ENCODE measurements around the gene IFT172.
"Not testable (repeated sequence)": the region's sequence is repeated elsewhere in the genome, so short reads cannot be mapped to it uniquely, and the experiment has no call there.

The IFT172 gene

DNA sequence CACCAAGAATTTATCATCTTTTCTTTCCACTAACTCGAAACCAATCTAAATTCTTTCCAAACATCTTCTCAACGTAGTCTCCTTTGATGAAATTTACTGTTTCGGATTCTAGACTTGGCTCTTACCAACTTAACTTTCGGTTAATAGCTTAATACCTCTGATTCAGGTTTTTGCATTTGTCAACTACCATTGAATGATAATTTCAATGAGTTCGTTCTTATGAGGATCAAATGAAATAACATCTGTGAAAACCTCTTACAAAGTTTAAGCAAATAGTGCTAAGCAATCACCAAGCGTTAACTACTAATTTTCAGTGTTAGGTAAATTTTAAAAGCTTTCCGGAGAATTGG lies 61.7 kb downstream of the IFT172 start:
- H3K4me3 ChIP-seq (ENCODE audit: control insufficient read depth, low read depth, low read length): peak overlapping the region; percentile 76
- TF ChIP-seq, protein P1, sequence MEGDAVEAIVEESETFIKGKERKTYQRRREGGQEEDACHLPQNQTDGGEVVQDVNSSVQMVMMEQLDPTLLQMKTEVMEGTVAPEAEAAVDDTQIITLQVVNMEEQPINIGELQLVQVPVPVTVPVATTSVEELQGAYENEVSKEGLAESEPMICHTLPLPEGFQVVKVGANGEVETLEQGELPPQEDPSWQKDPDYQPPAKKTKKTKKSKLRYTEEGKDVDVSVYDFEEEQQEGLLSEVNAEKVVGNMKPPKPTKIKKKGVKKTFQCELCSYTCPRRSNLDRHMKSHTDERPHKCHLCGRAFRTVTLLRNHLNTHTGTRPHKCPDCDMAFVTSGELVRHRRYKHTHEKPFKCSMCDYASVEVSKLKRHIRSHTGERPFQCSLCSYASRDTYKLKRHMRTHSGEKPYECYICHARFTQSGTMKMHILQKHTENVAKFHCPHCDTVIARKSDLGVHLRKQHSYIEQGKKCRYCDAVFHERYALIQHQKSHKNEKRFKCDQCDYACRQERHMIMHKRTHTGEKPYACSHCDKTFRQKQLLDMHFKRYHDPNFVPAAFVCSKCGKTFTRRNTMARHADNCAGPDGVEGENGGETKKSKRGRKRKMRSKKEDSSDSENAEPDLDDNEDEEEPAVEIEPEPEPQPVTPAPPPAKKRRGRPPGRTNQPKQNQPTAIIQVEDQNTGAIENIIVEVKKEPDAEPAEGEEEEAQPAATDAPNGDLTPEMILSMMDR (conservative IDR thresholded peaks at IDR 0.05; ENCODE audit: control insufficient read depth, insufficient read depth, low read depth, low read length): no peak
- DNase-seq (ENCODE audit: low read depth): peak; percentile 33

DNA sequence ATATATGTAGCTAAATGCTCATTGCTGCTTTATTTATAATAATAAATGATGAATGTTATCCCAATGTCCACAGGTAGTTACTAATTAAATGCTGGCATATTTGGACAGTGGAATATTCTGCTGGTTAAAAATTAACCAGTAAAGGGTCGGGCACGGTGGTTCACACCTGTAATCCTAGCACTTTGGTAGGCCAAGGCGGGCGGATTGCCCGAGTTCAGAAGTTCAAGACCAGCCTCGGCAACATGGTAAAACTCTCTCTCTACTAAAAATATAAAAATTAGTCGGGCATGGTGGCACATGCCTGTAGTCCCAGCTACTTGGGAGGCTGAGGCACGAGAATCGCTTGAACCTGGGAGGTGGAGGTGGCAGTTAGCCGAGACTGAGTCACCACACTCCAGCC lies 64.5 kb downstream of the IFT172 start:
- not testable (repeated sequence) for H3K4me3 ChIP-seq (ENCODE audit: control insufficient read depth, low read depth, low read length); DNase-seq (ENCODE audit: low read depth)

DNA sequence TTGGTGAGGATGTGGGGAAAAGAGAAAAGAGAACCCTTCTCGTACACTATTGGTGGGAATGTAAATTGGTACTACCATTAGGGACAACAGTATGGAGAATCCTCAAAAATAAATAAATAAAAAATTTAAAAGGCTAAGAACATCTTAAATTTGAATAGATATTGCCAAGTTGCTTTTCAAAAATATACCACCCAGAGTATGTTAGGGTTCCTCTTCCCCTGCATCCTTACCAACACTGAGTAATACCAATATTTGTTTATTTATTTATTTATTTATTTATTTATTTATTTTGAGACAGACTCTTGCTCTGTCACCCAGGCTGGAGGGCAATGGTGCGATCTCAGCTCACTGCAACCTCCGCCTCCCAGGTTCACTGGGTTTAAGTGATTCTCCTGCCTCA lies 66.6 kb downstream of the IFT172 start:
- TF ChIP-seq, protein P1 (conservative IDR thresholded peaks at IDR 0.05; ENCODE audit: control insufficient read depth, insufficient read depth, low read depth, low read length): no peak
- no peak overlapping the region for H3K4me3 ChIP-seq (ENCODE audit: control insufficient read depth, low read depth, low read length)
- no peak for DNase-seq (ENCODE audit: low read depth)

DNA sequence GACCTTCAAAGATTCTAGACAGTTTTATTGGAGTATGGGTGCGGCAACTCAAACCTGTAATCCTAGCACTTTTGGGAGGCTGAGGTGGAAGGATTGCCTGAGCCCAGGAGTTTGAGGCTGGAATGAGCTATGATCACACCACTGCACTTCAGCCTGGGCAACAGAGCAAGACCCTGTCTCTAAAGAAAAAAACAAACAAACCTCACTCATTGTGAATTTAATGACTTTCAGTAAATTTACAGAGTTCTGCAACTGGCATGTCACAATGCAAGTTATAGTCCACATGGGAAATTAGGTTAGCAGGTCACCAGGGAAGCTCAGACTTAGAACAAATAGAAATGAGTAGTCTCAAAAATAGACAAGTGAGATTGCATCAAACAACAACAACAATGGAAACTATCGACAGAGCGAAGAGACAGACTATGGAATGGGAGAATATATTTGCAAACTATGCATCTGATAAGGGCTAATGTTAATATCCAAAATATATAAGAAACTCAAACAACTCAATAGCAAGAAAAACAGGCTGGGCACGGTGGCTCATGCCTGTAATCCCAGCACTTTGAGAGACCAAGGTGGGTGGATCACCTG lies 67.8 kb downstream of the IFT172 start:
- TF ChIP-seq, protein P1 (conservative IDR thresholded peaks at IDR 0.05; ENCODE audit: control insufficient read depth, insufficient read depth, low read depth, low read length): no peak
- H3K4me3 ChIP-seq (ENCODE audit: control insufficient read depth, low read depth, low read length): no peak overlapping the region
- no peak for DNase-seq (ENCODE audit: low read depth)

DNA sequence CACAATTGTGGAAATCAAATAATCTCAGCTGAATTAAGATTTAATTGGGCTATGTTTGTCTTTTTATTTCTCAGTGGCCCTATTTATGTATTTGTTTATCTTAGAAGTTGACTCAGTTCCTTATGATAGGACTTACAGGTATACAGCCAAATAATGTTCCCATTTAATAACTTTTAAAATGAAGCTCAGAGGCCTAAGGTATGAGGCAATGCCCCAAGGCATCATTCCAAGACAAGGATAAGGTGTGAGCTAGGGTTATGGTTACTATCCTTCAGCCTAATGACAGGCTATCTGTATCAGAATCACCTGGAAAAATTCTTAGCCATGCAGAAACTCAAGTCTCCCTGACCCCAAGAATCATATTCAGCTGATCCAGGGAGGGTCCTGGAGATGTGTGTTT lies 68.5 kb downstream of the IFT172 start:
- TF ChIP-seq, protein P1 (conservative IDR thresholded peaks at IDR 0.05; ENCODE audit: control insufficient read depth, insufficient read depth, low read depth, low read length): no peak
- DNase-seq (ENCODE audit: low read depth): no peak
- H3K4me3 ChIP-seq (ENCODE audit: control insufficient read depth, low read depth, low read length): no peak overlapping the region

DNA sequence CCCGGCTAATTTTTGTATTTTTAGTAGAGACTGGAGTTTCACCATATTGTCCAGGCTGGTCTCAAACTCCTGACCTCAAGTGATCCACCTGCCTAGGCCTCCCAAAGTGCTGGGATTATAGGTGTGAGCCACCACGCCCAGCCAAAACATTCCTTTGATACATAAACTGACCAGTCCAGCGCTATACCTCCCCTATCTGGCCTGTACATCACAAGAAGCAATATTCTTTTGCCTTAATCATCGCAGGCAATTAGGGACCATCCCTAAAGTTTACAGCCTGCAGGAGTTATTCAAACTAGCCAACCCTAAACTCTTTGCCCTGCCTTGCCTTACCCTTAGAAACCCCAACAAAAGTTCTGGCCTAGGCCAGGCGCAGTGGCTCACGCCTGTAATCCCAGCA lies 73.4 kb downstream of the IFT172 start:
- no peak overlapping the region for H3K4me3 ChIP-seq (ENCODE audit: control insufficient read depth, low read depth, low read length)
- TF ChIP-seq, protein P1 (conservative IDR thresholded peaks at IDR 0.05; ENCODE audit: control insufficient read depth, insufficient read depth, low read depth, low read length): no peak
- DNase-seq (ENCODE audit: low read depth): no peak

DNA sequence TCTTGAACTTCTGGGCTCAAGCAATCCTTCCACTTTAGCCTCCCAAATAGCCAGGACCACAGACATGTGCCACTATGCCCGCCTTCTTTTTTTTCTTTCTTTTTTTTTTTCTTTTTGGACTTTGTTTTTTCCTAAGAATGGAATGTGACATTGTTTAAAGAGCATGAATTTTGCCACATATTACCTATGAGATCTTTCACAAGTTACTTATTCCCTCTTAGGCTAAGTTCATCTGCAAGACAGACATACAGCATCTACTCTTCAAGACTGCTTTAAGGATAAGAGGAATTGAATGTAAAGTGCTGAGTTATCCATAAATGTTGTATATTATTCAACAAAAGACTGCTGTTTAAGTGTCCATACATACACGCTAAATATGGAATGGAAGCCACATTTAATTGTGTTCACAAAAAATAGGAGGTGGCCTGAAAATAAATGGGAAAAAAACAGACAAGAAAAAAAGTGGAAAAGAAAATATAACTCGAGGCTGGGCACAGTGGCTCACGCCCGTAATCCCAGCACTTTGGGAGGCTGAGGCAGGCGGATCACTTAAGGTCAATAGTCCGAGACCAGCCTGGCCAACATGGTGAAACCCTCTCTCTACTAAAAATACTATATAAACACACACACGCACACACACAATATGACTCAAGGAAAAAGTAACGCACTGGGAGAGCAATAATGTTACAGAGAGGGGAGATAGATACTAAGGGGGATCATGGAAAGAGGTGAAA lies 77.0 kb downstream of the IFT172 start:
- no peak for DNase-seq (ENCODE audit: low read depth)
- no peak overlapping the region for H3K4me3 ChIP-seq (ENCODE audit: control insufficient read depth, low read depth, low read length)
- TF ChIP-seq, protein P1 (conservative IDR thresholded peaks at IDR 0.05; ENCODE audit: control insufficient read depth, insufficient read depth, low read depth, low read length): no peak
